DMS153 treated with DMSO at 0.1 percent for 48 hours (cell line): ENCODE measurements around the gene HLA-DPB1.

Experiments
- DNase-seq: peaks from one replicate; lab custom pipeline; 2025; ENCODE audit not compliant: unreplicated experiment; lab: John Stamatoyannopoulos, UW

The HLA-DPB1 gene

DNA sequence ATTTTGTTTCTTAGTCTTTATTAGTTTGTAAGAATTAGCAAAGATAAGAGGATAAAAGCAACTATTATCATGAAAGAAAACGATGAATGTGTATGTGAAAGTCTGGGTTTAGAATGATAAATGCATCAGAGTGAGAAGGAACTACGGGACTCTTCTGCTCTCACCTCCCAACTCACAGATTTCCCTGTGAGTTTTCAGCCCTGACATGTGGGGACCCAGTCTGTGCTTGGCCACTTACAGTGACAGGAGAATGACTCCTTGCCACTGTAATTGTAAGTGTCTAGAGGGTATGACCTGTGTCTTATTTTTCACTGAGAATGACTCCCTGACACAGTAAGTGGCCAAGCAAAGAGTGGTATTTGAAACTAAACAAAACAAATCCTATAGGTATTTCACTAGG lies 4.9 kb upstream of the HLA-DPB1 start:
- DNase-seq: no peak

DNA sequence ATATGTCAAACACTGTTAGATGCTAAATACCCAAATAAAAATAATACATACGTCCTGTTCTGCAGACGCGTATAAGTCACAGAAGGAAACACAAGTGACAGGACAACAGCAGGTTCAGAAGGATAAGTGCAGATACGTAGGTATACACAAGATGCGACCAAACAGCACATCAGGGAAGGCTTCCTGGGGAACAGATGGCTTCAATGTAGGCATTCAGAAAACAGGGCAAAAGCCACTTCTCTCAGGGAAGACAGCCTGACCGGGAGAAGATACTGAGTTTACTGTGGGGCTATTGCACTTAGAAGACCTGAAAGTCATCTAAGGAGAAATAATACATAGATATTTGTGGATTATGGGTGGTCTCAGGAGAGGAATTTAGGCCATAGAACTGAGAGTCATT lies 4.2 kb upstream of the HLA-DPB1 start:
- DNase-seq: no peak

GRCh38 chr6:33072508-33073100 lies 3.2 kb upstream of the HLA-DPB1 start:
- DNase-seq: no peak

- no peak for DNase-seq
These were observed 2.3 kb upstream of the HLA-DPB1 start, which contains the start of gene HLA-DPA1 for GRCh38 chr6:33073431-33073871. TSS of gene HLA-DPA1 (minus strand) at chr6:33073649.

- no peak for DNase-seq
These were observed 602 bp upstream of the HLA-DPB1 start for GRCh38 chr6:33075208-33075567.

- no peak for DNase-seq
These were observed 680 bp downstream of the HLA-DPB1 start for GRCh38 chr6:33076406-33076934.

DNA sequence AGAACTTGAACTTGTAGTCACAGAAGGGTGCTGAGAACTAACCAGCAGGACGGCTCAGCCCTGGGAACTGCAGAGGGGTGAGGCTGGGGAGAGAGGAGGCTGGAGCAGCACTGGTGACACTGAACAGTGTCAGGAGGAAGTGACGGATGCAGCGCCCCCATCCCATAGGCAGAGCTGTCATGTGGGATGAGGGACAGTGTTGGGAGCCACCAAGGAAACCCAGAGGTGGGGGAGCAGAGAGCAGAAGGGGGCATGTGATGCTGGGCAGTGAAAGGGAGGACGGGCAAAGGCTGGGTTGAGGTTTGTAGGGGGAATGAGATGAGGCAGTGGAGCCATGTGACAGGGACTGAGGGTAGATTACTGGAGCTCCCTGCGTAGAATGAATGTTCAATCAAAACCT lies 2.1 kb downstream of the HLA-DPB1 start:
- no peak for DNase-seq

DNA sequence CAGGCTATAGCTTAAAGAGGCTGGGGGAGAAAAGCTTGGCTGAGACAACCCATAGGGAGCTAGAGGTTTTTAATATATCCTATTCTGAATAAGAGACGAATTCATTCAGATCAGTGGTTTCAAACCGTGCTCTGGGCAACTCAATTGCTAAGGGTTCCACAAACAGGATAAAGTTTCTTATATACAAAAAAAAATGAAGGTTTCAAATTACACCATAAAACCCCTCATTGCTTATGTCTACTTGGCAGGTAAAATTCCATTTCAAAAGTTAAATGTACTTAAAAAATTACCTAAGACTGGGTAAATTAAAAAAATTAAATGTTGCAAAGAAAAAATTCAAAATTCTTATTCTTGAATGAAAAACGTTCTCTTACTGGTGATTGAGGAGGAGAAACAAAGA lies 2.7 kb downstream of the HLA-DPB1 start:
- no peak for DNase-seq

DNA sequence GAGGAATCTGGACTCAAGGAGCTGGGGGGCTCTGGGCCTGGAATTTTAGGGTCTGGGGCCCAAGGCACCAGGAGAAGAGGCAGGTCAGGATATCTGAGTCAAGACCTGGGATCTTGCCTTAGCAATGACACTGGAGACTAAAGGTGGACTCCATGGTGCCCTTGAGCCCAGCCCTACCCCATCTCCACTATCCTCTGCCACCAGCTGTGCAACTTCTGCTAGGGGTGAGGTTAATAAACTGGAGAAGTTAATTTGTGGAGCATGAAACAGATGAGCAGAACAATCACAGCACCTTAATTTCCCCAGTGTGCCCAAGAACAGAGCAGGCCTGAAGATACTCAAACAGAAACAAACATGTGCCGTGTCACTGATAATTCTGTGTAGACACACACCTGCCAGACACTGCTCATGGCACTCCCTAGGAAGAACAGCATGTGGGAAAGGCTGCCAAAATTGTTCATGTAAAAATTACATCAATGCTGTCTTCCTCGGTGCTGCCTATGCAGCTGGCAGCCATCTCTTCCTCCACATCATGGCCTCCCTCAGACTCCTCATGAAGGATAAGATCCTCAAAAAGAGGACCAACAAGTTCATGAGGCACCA lies 3.2 kb downstream of the HLA-DPB1 start:
- DNase-seq: no peak

DNA sequence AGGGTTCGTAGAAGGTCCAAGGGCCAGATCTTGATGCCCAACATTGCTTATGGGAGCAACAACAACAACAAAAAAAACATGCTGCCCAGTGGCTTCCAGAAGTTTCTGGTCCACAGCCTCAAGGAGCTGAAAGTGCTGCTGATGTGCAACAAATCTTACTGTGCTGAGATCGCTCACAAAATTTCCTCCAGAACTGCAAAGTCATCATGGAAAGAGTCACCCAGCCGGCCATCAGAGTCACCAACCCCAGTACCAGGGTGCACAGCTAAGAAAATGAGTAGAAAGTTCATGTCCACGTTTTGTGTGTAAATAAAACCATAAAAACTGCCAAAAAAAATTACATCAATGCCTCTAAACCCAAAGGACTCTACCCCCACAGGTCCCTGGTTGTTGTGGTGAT lies 3.8 kb downstream of the HLA-DPB1 start:
- DNase-seq: no peak

DNA sequence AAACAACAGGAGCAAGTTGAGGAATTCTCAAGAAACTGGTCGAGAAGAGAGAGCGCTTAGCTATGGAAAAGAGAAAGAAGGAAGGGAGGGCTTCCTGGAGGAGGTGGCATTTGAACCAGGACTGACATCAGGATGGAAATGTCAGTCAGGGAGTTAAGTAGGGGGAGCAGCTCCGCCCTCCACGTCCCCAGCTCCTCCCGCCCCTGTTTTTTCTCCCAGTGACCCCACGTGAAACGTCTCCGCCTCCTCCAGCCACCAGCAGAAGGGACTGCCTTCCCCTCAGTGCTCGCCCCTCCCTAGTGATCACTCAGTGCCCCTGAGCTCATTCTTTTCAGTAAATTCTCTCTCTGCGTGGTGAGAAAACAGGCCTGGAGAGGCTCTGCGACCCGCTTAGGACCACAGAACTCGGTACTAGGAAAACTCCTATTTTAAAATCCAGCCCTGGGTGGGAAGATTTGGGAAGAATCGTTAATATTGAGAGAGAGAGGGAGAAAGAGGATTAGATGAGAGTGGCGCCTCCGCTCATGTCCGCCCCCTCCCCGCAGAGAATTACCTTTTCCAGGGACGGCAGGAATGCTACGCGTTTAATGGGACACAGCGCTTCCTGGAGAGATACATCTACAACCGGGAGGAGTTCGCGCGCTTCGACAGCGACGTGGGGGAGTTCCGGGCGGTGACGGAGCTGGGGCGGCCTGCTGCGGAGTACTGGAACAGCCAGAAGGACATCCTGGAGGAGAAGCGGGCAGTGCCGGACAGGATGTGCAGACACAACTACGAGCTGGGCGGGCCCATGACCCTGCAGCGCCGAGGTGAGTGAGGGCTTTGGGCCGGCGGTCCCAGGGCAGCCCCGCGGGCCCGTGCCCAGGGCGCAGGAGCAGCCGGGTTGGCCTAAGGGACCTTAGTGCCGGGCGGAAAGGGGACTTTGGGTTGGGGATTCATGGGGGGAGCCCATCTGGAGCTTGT lies 4.6 kb downstream of the HLA-DPB1 start:
- DNase-seq: no peak

GRCh38 chr6:33081098-33081824 lies 5.5 kb downstream of the HLA-DPB1 start:
- DNase-seq: no peak

- DNase-seq: no peak
These were observed 6.9 kb downstream of the HLA-DPB1 start for GRCh38 chr6:33082702-33083101.

GRCh38 chr6:33085627-33086026 lies 9.8 kb downstream of the HLA-DPB1 start:
- DNase-seq: no peak

- no peak for DNase-seq
These were observed 12.6 kb downstream of the HLA-DPB1 start for GRCh38 chr6:33088258-33088930.

GRCh38 chr6:33088931-33089620 lies 13.3 kb downstream of the HLA-DPB1 start:
- no peak for DNase-seq

- no peak for DNase-seq
These were observed 16.2 kb downstream of the HLA-DPB1 start for GRCh38 chr6:33091957-33092356.

DNA sequence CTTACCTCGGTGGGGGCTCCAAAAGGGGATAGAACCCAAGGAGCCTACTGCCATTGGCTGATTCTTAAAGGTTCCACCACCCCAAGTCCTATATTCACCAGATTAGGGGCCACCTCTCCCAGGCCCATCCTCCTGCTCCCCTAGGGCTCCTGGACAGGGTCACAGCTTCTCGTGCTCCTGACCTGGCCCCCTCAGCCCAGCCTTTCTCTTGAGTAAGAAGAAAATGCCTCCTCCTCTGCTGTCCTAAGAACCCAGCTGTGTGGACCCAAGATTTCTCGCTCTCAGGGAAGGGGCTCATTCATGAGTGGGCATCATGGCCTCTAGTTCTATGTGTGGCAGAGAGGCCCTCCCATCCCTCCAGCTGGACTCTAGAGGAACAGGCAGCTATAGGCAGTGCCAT lies 16.6 kb downstream of the HLA-DPB1 start:
- DNase-seq: no peak

GRCh38 chr6:33093855-33094254 lies 18.1 kb downstream of the HLA-DPB1 start:
- no peak for DNase-seq

DNA sequence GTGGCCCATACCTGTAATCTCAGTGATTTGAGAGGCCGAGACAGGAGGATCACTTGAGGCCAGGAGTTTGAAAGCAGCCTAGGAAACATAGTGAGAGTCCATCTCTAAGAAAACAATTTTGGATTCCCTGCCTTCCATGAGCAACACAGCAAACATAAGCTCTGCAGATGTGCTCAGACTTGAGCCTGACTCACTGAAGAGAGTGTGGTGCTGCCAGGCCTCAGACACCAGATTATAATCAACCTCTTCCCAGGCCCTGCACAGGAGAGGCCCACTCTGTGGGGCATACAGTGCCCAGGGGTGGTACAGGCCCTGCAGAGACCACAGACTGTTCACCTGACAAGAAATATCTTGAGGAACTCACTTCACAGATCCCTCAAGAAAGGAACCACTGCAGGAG lies 19.9 kb downstream of the HLA-DPB1 start:
- DNase-seq: no peak
